ENCODE results near the gene WDR93.
"Not testable (repeated sequence)": the region's sequence is repeated elsewhere in the genome, so short reads cannot be mapped to it uniquely, and the experiment has no call there.

Gene WDR93

DNA sequence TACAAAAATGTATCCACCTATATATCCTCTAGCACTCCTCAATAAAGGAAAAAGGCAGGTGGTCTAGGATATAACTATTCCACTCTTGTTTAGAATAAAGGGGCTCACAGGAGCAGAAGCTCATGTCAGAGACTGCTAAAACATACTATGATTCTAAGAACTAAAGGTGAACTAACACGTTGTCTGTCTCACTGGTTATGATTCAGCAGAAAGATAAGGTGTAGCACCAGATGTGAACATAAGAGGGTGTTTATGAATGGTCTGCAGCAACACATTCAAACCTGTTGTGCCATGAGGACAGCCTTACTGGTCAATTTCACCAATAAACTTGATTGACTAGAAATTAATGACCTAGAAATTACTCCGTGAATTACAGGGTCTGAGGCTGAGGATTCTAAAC lies 4.6 kb upstream of the WDR93 start:
- no peak for DNase-seq (ENCODE audit: low spot score)

DNA sequence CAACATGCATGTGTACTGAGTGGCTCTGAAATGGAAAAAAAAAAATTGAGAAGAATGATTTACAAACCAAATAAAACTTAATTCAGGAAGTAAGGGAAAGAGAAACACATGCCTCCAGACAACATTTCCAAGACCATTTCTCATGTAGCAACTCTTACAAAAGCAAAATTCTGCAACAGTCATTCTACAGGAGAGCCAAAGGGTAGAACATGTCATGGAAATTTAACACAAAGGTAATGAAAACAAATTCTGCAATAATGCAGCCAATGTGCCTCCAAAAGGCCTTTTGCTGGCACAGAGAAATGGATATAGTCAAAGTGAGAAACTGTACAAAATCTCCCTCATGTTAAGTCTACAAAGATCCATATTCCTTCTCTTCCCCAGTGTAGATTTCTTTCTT lies 4.1 kb upstream of the WDR93 start:
- DNase-seq (ENCODE audit: low spot score) = no peak

DNA sequence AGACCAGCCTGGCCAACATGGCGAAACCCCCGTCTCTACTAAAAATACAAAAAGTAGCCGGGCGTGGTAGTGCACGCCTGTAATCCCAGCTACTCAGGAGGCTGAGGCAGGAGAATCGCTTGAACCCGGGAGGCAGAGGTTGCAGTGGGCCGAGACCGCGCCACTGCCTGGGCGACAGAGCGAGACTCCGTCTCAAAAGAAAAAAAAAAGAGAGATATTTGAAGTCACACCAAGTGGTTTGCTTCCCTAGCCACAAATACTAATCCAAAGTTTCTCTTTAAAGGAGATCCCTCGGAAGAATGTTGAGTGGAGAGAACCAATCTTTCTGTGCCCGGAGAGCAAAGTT lies 708 bp upstream of the WDR93 start:
- DNase-seq (ENCODE audit: low spot score) = not testable (repeated sequence)

DNA sequence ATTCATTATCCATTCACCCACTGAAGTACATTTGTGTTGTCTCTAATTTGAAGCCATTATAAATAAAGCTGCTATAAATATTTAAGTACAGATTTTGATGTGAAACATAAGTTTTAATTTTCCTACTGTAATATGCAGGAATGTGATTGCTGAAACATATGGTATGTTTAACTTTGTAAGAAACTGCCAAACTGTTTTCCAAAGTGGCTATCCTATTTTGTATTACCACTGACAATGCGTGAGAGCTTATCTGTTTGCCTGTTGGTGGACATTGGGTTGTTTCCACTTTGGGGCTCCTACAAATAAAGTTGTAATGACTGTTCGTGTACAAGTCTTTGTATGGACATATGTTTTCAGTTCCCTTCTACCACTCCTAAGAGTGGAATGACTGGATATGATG lies 2.5 kb downstream of the WDR93 start:
- no peak for DNase-seq (ENCODE audit: low spot score)

DNA sequence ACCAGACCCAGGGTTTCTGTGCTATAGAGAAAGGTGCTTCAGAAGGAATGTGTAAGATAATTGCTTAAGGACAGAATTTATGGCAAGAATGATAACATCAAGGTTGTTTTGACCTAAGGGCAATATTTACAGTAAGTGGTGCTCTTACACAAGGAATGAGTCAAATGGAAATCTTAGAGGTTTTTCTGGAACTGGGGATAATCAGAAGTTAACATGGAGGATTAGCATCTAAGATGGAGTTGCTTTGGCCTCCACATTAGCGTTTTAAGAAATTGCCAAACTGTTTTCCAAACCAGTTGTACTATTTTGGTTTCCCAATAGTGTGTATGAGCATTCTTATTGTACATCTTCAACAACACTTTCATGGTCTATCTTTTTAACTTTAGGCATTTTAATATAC lies 3.1 kb downstream of the WDR93 start:
- DNase-seq (ENCODE audit: low spot score) = no peak

DNA sequence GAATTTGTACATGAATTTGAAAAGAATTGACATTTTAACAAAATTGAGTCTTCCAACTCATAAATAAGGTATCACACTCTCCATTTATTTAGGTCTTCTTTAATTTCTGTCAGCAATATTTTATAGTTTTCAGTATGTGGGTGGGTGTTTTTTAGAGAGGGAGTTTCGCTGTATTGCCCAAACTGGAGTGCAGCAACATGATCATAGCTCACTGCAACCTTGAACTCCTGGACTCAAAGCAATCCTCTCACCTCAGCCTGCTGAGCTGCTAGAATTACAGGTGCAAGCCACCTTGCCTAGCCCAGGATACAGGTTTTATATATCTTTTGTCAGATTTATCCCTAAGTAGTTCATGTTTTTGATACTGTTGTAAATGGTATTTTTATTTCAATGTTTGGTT lies 4.6 kb downstream of the WDR93 start:
- DNase-seq (ENCODE audit: low spot score) = no peak

DNA sequence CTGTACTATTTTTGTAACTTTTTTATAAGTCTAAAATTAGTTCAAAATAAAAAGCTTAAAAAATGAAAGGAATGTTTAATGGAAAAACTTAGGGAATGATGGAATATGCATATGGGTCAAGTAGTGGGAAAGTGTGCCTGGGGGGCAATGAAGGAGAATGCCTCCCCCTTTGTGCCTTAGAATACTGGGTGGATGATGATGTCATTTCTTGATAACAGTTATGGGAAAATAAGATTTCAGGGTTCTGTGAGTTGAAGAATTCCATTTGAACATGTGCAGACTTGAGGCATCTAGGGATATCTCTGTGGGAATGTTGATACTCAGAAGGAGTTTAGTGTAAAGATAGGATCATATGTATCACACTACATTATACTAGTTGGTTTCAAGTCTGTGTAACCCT lies 13.8 kb downstream of the WDR93 start:
- no peak for DNase-seq (ENCODE audit: low spot score)

DNA sequence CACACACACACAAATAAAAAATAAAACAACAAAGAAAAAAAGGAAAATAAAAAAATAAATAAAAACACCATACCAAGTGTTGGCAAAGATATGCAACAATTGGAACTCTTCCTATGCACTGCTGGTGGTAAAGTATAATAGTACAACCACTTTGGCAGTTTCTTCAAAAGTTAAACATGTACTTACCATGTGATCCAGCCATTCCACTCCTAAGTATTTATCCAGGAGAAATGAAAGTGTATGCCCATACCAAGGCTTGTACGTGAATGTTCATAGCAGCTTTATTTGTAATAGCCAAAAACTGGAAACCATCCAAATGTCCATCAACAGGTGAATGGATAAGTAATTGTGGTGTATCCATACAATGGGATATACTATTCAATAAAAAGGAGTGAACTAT lies 17.0 kb downstream of the WDR93 start:
- no peak for DNase-seq (ENCODE audit: low spot score)

DNA sequence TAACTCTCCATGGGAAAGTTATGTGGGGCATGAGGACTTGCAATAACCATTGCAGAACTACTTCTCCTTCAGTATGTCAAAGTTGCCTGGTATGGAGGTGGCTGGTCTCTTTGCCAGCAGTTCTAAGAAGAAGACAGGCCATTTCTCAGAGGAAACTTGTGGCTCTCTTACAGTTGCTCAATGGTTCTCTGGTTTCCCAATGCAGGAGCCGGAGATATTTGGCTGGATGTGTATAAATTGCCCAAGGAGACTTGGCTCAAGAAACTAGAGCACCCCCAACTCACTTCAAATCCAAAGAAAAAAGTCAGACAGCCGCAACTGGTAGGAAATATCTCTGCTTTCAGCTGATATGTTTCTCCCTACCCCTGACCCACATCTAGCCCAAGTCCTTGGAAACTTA lies 24.2 kb downstream of the WDR93 start:
- DNase-seq (ENCODE audit: low spot score) = no peak

DNA sequence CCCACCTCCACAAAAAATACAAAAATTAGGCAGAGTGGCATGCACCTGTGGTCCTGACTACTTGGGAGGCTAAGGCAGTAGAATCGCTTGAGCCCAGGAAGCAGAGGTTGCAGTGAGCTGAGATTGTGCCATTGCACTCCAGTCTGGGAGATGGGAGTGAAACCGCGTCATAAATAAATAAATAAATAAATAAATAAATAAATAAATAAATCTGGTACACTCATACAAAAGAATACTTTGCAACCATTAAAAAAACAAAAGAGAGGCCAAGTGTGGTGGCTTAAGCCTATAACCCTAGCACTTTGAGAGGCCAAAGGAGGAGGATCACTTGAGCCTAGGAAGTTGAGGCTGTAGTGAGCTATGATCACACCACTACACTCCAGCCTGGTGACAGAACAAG lies 32.4 kb downstream of the WDR93 start:
- no peak for DNase-seq (ENCODE audit: low spot score)

DNA sequence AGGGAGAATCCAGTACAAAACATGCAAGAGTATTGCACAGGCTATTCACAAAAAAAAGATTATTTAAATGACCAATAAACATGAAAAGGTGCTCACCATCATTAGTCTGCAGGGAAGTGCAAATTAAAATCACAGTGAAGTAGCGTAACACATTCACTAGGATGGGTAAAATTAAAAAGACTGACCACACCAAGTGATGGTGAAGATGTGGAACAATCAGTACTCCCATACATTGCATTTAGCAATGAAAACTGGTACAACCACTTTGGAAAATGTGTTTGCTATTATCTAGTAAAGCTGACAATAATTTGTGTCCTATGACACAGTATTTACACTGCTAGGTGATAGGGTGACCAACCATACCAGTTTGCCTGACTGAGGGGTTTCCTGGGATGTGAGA lies 34.0 kb downstream of the WDR93 start:
- no peak for DNase-seq (ENCODE audit: low spot score)

DNA sequence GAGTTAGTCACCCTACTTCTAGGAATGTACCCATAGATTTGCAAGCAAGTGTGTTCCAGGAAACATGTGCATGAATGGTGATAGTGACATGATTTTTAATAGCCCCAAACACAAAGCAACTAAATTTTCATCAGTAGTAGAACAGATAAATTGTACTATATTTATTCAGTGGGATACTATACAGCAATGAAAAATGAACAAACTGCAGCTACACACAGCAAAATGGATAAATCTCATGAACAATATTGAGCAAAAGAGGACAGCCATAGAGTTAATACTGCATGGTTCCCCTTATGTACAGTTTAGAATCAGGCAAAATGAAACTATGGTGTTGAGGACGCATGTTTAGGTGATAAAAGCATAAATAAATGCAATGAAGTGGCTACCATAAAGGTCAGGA lies 34.5 kb downstream of the WDR93 start:
- no peak for DNase-seq (ENCODE audit: low spot score)

DNA sequence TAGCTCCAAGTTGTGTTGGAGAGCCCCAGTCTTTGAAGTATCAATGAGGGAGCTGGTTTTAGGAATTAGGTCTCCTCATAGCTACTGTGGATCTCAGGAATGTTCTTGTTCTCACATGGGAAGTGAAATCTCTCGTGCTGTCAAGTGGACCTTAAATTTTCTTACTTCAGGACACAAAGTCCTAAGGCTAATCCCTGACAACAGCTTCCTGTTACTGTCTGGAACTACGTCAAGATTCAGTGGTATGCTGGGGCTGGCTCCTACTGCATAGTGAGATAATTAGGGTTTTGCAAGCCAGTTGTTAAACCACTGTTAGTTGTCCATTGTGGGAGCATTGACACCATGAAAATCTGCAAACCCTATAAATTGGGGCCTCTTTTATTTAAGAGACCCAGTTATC lies 37.6 kb downstream of the WDR93 start:
- DNase-seq (ENCODE audit: low spot score) = peak; percentile 31

DNA sequence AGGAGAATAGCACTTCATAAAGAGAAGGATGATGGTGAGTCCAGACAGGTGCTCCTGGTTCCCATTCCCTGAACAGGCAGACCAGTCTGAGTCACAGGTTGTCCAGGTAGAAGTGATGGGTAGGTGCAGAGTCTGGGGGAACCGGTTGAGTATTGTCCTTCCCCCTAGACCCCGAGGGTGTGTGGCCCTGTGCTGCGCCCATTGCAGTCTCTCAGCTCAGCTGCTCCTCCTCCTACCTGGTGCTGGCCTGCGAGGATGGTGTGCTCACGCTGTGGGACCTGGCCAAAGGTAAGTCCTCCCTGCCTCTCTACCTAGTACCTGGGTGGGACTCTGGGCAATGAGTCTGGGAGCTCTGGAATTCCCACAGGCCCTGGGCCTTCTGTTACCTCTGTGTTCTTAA lies 40.7 kb downstream of the WDR93 start:
- DNase-seq (ENCODE audit: low spot score) = no peak

DNA sequence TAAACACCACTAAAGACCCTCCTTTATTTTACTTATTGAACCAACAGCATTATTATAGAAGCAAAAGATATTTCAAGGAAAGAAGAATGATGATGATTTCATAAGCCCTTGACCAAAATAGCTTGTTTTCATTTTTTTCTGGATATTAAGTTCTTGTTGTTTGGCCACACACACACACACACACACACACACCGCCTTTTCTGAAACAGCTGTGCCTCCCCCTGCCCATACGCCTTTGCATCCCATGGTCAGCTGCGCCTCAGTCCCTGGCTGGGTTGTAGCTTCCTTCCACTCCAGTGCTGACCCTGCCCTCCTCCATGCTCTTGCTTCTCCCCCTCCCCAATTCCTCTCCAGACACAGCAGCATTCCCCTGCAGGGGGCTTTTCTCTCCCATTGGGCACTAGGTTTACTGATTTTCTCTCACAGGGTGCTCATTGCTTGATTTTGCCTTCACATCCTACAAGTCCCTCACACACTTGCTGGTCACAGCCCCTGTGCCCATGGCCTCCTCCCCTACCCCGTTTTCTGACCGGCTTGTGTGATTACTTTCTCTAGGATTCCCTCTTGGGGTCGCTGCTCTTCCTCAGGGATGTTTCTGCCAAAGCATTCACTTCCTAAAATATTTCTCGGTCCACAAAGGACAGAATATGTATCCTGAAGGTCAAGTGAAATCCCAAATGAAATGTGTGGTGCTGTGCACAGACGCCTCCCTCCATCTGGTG lies 42.0 kb downstream of the WDR93 start:
- no peak for DNase-seq (ENCODE audit: low spot score)

DNA sequence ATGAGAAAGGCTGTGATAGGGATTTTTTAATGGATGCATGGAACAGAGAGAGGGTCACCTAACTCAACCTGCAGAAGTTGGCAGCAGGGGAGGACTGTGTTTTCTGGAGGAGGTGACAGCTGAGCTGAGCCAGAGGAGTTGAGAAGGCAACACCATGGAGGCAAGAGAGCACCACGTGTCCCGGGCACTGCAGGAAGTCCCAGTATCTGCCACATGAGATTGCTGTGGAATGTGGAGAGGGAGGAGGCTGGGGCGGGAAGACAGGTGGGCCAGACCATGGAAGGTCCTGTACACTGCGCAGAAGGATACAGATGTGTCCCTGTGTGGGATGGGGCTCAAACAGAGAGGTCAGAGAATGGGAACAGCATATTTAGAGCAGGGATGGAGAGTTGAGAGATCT lies 45.2 kb downstream of the WDR93 start:
- no peak for DNase-seq (ENCODE audit: low spot score)

DNA sequence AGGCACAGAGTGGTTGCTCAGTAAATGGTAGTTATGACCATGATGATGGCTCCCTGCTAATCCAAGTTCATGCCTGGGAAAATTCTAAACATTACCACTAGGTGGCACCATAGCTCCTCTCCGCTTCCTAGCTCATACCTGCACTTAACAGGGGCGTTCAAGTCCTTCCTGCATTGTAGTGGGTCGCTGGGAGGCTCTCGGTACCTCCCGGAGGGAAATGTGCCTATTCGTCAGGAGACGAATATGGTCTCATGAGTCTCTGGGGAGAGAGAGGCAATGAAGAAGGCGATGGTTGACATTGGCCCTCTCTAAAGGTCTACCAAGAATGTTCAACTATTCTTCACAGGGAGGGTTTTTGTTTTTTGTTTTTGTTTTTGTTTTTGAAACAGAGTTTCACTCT lies 49.5 kb downstream of the WDR93 start:
- DNase-seq (ENCODE audit: low spot score) = peak; percentile 83

DNA sequence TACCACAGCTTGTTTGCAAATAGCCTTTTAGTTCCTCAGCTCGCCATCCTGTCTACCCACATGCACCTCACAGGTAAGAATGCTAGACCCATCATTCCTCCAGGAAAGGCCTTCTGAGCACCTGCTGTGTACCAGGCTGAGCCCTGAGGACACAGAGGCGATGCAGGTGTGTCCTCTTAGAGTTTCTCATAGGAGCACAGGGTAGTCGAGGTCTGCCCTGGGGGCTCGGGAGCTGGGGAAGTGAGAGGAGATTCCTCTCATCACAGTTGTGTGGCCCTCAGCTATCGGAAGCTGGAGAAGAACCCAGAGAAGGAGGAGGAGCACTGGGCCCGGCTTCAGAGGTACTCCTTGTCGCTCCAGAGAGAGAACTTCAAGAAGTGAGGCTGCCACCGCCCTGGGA lies 52.4 kb downstream of the WDR93 start:
- no peak for DNase-seq (ENCODE audit: low spot score)

DNA sequence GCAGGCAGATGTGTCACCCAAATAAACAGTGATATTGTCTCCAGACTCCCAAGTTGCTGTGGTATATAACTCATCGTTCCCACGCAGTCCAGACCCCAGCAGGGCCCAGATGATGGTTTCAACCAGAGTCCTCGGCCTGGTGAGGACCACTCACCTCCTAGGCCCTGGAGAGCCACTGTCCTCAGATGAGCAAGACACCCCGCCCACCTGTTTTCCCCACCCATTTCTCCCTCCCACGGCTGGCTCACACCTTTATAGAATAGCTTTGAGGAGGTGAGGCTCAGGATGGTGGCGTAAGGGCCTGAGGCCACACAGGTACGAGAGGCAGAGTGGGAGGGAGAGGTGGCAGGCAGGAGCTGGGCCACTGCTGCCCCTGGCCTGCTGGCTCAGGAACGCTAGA lies 53.0 kb downstream of the WDR93 start:
- DNase-seq (ENCODE audit: low spot score) = no peak

DNA sequence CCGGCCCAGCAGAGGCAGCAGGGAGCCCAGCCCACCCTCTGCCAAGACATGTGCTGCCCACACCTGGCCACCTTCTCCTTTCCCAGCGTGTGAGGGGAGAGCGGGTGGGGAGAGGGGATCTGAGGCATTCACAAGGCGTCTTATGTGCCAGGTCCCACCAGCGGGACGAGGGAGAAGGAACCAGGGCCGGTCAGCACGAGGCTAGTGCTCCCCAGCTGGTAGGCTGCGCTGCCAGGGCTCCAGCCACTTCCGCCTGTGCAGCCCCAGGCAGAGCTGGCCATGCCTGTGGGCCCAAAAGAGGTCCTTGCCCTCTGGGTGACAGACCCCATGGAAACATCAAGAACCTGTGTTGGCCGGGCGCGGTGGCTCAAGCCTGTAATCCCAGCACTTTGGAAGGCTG lies 54.5 kb downstream of the WDR93 start:
- no peak for DNase-seq (ENCODE audit: low spot score)

DNA sequence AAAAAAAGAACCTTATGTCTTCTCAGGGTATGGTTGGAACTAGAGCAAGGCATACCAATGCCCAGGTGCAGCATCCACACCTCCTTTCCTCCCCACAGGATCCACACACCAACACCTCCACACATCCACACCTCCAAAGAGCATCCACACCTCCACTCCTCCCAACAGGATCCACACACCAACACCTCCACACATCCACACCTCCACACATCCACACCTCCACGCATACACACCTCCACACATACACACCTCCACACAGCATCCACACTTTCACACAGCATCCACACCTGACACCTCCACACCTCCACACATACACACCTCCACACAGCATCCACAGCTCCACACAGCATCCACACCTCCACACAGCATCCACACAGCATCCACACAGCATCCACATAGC lies 55.2 kb downstream of the WDR93 start:
- DNase-seq (ENCODE audit: low spot score) = no peak

DNA sequence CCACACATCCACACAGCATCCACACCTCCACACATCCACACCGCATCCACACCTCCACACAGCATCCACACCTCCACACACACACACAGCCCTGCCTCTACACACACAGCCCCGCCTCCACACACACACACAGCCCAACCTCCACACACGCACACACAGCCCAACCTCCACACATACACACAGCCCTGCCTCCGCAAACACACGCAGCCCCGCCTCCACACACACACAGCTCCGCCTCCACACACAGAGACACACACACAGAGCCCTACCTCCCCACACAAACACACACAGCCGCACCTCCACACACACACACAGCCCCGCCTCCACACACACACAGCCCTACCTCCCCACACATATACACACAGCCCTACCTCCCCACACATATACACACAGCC lies 55.8 kb downstream of the WDR93 start:
- no peak for DNase-seq (ENCODE audit: low spot score)

DNA sequence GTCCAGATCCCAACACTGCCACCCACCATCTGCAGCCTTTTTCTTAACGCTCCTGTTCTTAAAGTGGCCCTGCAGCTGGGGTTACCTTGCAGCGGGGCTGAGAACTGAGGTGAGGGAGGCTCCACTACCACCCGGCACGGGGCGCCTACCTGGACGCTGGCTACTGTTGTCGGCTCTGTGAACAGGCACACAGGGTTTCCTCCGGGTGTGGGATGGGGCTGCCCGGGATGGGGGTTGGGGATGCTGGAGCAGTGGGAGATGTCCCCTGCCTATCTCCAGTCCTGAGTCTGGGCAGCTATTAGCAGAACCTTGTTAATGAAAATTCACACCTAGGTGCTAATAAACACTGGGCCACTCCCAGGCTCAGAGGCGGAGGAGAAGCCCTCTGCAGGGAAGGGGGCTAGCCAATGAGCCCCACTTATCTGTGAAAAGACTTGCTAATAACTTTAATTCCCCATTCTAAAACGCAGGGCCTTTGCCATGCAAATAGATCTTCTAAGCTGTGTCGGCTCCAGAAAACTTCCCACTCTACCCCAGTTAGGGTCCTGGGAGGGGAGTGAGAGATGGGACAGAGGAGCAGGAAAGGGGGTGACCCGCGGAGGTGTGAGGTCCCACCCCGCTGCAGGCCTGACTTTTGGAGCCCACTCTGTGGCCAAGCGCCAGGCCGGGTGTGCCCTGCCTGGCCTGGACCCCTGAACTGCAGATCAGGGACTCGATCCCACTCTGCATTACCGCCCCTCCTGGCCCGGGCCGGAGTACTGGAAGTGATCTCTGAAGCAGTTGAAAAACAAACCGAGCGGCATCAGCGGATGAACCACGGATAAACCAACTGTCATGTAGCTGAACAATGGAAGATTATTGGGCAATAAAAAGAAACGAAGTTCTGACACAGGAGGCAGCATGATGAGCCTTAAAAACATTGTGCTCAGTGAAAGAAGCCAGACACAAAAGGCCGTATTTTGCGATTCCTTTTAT lies 57.4 kb downstream of the WDR93 start:
- DNase-seq (ENCODE audit: low spot score) = no peak

DNA sequence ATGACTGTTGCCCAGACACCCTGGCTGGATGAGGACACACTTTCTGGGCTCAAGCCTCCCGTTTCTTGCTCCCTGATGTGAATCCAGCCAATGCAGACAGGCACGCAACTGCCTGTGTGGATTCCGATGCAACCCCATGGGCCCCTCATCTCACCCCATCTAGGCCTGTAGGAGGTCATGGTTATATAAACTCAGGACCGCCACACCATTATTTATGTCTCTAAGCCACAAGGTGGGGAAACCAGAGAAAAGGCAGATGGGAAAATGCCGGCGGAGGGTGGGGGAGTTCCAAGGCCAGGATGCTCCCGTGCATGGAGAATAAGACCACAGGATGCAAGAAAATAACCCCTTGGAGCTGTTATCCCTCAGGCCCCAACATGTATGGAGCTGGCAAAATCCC lies 58.4 kb downstream of the WDR93 start:
- DNase-seq (ENCODE audit: low spot score) = no peak
